GM12892 (cell line): Measurements from ENCODE around the gene MRPL4.

Experiments
- POLR2A ChIP-seq: IDR thresholded peaks from 2 replicates; pipeline ENCODE4 v1.6.1; 2011; ENCODE audit warnings: low read depth, low read length, control low read depth
- POLR2AphosphoS5 ChIP-seq: IDR thresholded peaks from 2 replicates; pipeline ENCODE4 v1.6.1; 2011; ENCODE audit warnings: low read depth, low read length, control low read depth
- TAF1 ChIP-seq: IDR thresholded peaks from 2 replicates; pipeline ENCODE4 v1.6.1; 2011; ENCODE audit warnings: low read depth, mild to moderate bottlenecking, control low read depth, low read length, borderline replicate concordance

GRCh38 chr19:10254244-10254643 is 2.2 kb downstream of the MRPL4 start:
- TF ChIP-seq POLR2A (no peak), POLR2AphosphoS5 (no peak), TAF1 (no peak)
